Measurements from ENCODE around the gene PDE9A. TPM values are rescaled to one million over a fixed set of nuclear protein-coding genes. Genes with fewer than 3 reads are reported as not detected.

Gene PDE9A
- total RNA-seq, 1 experiment from 2014 or later: not detected

DNA sequence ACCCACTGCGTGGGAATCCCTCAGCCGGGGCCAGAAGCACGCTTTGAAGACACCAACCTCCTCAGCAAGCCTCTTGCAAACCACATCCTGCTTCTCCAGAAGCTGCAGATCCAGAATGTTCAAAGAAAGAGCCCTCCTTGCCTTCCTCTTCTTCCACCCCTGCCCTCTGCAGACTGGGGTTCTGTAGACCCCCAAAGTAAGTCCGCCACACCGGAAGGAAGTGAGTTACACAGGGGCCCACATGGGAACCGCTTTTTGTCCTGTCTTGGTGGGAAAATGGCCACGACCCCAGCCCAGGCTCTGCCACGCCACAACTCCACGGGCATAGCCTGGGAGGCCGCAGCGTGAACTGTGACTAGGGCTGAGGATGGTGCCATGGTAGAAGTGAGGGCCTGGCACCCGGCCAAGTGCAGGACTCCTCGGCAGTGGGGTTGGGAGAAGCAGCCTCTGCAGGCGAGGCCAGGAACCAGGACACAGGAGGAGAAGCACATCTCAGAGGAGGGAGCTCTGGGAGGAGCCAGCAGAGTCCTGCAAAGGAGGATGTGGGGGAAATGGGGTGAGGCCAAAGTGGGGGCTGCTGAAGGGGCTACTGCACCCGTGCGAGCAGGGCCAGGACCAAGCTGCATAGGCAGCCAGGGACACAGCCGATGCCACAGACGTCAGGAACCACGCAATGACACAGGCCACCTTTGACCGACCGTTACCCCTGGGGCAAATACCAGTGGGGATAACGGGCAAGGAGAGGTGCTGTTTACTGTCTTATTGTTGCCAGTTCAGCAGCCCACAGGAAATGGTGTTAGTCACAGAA is 30.9 kb downstream of the PDE9A start:
- DNase-seq (ENCODE audit: low spot score): peak; percentile 18

DNA sequence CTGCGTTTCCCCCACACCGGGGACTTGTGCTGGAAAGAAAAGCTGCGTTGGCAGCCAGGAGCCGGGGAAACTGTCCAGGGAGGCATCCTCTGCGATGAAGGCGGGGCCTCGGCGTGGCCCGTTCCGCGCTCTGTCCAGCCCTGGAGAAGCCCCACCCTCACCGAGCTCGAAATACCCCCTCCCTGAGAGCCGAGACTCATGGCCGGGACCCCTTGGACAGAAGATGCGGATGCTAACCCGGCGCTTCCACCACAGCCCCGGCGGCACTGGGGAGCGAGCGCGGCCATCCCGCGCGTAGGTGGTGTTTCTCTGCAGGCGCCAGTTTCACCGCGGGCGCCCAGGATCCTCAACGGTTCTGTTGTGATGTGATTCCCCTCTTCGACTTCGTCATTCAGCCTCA is 31.6 kb downstream of the PDE9A start:
- DNase-seq (ENCODE audit: low spot score): no peak

DNA sequence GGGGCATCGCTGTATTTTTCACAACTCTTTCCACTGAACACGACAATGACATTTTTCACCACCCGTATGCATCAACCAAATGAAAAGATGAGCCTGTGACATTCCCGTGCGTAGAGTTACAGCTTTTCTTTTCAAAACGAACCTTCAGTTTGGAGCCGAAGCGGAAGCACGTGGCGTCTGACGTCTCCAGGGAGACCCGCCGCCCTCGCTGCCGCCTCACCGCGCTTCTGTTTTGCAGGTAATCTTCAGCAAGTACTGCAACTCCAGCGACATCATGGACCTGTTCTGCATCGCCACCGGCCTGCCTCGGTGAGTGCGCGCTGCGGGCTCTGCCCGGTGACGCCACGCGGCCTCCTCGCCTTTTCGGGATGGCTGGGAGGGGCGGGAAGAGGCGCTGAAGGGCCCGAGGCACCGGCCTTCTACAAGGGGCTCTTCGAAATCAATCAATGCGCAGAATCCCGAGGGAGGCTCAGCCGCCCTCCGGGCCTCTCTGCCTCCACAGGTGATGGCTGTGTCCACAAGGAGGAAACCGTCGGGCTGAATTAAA is 32.6 kb downstream of the PDE9A start:
- DNase-seq (ENCODE audit: low spot score): no peak

DNA sequence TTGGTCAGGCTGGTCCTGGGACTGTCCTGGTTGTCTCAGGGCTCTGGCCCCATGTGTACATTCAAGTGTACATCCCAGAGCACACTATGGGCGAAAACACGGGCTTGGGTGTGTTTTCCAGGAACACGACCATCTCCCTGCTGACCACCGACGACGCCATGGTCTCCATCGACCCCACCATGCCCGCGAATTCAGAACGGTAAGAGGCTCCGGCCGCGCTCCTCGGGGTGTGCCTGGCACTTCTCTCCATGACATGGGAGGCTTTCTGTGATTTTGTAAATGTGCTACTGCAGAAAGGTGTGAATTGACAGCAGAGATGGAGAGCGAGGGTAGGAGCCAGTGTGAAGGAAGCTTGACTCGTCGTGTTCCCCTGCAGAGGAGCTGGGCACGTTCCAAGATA is 34.4 kb downstream of the PDE9A start:
- no peak for DNase-seq (ENCODE audit: low spot score)

DNA sequence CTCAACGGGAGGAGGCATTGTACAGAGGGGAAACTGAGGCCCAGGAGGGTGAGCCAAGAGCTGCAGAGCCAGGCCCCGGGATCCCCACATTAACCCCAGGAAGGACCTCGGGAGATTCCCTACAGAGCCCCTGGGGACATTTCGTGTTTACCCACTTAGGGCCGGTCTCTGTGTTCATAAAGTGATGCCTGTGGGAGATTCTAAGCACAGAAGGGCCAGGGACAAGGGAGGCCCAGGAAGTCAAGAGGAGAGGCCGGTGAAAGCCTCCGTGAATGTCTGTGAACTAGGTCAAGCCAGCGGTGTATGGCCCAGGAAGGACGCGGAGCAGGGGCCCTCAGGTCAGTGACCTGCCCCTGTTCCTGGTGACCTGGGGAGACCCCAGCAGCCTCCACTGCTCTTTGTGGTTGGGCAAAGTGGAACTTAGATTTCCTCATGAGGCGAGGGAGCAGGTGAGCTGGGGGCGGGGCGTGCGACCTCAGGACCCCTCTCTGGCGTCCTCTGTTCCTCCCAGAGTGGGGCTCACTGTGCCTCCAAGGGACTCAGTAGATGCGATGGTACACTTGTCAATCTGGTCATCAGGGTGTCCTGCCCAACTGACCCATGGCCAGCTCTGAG is 34.9 kb downstream of the PDE9A start:
- no peak for DNase-seq (ENCODE audit: low spot score)

DNA sequence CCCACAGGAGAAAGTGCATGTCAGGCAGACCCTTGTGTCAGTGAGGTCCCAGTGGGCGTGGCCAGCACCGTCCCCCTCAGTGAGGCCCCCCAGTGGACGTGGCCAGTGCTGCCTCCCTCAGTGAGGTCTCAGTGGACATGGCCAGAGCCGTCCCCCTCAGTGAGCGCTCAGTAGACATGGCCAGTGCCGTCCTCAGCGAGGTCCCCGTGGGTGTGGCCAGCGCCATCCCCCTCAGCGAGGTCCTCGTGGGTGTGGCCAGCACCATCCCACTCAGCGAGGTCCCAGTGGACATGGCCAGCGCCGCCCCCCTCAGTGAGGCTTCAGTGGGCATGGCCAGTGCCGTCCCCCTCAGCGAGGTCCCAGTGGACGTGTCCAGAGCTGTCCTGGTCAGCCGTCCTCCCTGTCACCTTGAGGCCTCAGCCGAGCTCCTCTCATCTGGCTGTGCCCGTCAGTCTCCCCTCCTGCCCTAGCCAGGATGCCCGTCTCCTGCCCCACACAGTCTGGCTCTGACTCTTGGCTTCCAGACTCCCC is 35.5 kb downstream of the PDE9A start:
- DNase-seq (ENCODE audit: low spot score): no peak

DNA sequence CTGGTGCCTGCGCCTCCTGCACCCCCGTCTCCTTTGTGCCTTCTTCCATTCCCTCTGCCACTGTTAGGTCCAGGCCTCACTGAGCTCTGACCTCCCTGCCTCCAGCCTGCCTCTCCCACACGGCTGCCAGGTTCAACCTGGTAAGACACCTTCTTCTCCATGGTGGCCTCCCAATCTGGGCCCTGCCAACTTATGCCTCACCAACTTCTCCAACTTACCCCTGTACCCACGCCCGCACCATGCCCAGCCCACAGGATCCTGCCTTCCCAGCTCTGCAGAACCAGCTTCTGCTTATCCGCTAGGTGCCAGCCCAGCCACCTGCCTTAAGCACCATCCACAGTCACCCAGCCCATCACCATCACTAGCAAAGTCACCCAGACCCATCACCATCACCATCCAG is 37.2 kb downstream of the PDE9A start:
- no peak for DNase-seq (ENCODE audit: low spot score)

DNA sequence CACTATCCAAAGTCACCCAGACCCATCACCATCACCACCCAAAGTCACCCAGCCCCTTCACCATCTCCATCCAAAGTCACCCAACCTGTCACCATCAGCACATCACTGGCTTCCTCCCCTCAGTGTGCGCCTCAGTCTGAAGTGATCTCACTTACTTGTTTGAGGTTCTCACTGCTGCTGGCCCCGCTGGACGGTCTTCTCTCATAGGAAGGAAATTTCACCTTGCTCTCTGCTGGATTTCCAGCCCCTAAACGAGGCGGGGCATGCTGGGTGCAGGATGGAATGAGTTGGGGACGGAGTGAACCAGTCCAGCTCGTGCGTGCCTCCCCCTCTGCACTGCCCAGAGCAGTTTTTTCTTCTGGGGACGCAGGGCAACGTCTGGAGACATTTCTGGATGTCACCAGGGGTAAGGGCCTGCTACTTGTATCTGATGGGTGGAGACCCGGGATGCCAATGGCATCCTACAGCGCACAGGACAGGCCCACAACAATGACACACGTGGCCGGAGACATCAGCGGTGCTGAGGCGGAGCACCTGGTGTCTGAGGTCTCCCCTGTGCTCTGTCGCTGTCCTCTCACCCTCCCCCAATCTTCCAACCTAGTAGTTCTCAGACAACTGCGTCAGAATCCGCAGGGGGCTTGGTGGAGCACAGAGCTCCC is 38.6 kb downstream of the PDE9A start:
- DNase-seq (ENCODE audit: low spot score): no peak

DNA sequence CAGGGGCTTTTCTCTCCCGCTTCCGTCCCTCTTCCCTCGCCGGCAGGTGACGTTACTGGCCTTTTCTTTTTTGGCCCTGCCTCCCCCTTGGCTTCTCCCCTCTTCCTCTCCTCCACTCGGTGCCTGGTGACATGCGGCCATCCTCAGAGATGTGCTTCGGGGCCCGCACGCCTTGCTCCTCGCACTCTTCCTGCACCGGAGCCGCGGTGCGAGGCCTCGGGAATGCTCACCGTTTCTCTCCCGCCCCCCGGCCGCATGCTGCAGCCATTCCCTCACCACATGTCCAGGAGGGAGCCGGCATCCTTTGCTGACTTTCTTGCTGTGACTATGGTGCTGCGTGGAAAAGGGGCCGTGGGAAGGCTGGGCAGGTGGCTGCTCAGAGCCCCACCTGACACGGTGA is 39.3 kb downstream of the PDE9A start:
- DNase-seq (ENCODE audit: low spot score): no peak

DNA sequence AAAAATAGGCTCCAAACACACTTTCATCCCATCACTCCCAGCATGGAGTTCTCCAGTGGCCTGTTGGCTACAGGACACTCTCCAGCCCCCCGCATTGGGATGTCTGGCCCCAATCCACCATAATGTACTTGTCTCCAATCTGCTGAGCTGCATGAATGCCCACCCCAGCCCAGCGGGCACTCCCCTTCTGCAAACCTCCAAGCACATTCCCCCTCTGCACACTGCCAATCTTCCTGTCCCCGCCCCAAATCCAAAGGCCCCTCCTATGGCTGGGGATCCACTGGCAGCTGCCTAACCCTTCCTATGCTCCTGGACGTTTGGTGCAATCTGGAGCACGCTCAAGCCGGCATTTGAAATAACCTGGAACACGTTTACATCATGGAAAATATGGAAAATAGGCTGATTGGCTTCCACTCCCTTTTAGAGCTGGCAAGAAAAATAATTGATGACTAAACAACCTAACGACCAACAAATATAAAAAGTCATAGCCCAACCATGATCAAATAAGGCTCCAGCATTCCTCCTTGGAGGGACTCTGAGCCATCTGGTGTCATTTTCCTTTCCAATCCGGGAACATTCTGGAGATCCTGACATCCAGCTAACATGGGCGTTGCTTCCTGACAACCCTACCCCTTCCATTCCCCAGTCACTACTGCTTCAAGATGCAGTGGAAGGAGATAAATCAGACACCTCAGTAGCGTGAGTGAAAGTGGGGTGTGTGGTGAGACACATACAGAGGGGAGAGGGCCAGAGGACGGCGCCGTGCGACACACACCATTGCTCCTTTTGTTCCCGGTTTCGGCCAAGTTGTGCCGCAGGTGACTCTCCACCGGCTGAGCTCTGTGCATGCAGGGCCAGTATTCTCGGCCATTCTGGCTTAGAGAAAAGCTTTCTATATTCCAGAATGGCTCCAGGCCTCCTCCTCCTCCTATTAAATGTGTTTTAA is 41.6 kb downstream of the PDE9A start:
- DNase-seq (ENCODE audit: low spot score): no peak

DNA sequence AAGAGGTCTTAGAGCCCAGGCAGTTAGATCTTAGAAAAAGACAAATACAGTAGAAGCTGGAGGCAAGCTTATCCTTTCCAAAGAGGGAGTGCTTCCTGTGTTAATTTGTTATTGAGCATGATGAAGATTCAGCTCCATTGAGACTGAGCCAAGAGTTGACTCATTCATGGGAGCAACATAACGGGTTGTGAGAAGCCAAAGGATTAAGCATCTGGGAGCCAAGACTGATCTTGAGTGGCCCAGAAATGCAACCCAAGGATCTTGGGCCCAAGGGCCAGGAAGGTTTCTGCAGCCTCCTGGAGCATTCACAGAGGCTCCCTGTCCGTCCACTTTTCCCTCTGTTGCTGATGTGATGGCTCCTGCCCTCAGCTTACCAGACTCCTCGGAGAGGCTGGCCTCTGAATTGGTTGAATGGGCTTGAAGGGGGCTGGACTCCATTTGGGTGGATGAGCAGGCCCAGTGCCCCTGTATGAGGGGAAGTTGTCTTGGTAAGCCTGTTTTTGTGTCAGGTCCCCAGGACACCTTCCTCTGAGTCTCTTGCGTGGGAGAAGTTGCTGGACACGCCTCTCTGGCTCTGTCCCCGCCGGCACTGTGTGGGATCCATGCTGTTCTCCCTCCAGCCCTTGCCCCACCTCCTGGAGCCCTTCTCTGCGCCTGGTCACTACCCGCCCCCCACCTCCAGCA is 42.4 kb downstream of the PDE9A start:
- DNase-seq (ENCODE audit: low spot score): peak; percentile 55

DNA sequence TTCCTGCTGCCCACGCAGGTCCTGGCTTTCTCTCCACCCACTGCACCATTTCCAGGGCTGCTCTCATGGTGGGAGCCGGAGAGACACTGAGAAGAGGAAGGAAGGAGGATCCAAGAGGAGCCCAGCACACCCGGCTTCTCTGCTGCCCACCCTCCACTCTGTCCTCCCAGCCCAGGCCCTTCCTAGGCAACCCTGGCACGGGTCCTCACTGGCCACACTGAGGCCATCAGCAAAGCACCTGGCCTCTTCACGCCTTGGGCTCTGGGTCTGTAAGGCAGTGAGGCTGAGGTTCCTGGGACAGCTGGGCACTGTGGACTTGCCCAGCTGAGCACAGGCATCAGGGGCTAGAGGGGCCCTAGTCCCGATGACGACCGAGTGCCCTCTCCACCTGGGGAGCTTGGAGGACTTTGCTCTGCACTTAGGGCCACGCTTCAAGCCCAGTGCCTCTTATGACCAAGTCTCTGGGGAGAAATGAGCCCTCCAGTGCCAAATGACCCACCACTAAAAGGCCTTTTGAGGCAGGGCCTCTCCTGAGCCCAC is 43.1 kb downstream of the PDE9A start:
- no peak for DNase-seq (ENCODE audit: low spot score)

DNA sequence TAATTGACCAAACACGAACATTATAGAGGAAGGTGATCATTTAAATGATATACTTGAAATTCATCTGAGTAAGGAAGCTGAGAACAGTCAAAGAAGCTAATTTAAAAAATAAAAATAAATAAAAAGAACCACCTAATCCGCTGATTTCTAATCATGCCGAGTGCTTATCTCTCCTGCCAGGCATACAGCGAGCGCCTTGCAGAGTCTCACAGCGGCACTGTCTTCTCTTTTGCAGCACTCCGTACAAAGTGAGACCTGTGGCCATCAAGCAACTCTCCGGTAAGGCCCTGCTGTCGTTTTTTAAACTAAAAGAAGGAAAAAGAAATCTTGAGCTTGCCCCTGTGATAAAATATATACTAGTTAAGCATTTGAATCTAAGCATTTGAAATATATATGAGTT is 45.3 kb downstream of the PDE9A start:
- no peak for DNase-seq (ENCODE audit: low spot score)

DNA sequence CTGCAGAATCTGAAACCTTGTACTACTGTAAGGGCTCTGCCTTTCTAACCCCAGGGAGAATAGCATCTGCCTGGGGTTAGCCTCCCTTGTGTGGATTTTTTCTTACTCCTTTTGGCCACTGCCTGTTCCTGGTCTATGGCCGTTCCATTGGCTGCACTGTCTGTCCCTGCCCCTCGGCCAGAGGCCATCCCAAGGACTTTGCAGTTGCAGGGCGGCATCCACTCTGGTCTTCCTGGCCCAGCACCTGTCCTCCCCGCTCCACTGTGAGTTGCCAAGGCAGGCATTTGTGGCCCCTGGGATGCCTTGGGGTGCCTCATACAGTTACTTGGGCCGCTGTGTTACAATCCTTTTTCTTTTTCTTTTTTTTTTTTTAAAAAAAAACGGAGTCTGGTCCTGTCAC is 45.8 kb downstream of the PDE9A start:
- no peak for DNase-seq (ENCODE audit: low spot score)

DNA sequence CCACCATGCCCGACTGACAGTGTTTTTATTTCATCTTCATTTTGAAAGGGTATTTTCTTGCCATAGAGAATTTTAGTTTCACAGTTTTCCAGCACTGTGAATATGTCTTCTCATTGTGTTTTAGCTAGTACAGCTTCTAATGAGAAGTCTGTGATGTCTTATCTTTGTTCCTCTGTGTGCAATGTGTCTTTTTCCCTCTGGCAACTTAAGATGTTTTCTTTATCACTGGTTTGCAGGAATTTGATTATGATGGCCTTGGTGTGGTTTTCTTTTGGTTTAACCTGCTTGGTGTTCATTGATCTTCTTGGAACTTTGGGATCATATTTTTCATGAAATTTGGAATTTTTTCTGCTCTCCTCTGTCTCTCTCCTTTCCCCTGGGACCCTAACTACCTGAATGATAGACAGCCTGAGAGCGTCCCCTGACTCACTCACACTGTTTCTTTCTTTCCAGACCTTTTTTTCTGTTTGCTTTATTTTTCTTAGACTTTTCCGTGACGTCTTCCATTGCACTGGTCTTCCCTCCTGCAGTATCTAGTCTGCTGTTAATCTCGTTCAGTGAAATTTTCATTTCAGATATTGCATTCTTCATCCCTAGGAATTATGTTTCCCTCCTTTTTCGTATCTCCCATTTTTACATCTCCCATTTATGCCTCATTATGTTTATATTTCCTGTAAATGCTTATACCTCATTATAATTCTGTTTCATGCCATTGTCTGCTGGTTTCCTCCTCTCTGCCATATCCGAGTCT is 48.5 kb downstream of the PDE9A start:
- no peak for DNase-seq (ENCODE audit: low spot score)

DNA sequence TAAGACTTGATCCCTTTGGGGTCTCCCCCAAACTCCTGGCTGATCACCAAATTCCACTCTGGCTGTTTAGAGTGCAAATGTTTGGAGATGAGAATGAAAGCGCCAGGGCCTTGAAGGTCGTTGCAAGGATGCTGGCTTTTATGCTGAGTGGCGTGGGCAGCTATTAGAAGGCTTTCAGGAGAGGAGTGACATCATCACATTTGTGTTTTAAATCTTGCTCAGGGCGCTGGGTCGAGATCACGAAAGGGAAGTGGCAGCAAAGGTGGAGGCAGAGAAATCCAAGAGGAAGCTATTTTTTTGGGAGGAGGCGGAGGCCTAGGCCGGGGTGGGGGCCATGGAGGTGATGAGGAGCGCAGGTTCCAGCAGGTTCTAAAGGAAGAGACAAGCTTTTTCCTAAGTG is 49.3 kb downstream of the PDE9A start:
- no peak for DNase-seq (ENCODE audit: low spot score)

DNA sequence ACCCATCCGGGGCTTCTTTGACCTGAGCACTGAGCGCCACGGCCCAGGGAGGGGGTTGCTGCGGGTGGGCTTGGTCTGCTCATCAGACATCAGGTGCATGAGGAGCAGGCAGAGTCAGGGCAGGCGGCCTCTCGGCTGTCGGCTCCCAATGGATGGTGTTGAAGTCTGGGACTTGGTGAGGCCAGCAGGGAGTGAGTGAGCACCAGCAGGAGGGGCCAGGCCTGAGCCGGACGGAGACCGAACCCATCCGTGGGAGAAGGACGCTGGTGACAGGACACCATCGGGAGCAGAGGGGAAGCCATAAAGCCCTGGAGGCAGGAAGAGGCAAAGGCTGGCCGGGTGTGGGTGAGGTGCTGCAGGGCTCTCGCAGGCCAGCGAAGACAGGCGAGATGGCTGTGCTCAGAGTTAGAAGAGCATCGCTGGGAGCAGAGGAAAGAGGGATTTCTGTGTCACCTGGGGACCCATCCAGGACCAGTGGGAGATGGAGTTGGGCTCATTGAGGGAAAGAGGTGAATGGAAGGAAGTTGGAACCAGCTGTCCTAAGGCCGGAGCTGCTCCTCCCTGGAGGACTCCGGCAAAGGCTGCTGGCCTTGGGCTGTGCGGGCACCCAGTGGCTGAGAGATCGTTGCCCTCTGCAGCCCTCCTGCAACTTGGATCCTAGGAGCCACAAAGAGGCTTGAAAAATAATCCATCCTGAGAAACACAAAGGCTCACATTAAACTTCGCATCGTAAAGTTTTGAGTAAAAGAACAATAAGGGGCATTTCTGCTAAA is 49.9 kb downstream of the PDE9A start:
- DNase-seq (ENCODE audit: low spot score): no peak

DNA sequence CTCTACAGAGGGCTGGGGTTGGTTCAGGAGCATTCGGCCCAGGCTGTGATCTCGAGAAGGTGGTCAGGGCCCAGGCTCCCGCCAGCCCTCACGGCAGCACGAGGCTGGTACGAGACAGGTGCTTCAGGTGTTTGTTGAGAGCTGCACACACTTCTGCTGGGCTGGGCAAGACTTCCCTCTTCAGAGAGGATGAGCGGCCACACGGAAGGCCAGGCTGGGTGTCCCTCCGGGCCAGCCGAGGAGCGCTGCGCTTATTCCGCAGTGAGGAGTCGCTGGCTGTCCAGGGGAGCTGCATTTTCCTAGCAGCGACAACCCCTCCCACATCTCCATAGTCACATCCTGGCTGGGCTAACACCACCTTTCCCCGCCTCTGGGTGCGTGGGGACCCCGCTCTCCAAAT is 50.5 kb downstream of the PDE9A start:
- no peak for DNase-seq (ENCODE audit: low spot score)

DNA sequence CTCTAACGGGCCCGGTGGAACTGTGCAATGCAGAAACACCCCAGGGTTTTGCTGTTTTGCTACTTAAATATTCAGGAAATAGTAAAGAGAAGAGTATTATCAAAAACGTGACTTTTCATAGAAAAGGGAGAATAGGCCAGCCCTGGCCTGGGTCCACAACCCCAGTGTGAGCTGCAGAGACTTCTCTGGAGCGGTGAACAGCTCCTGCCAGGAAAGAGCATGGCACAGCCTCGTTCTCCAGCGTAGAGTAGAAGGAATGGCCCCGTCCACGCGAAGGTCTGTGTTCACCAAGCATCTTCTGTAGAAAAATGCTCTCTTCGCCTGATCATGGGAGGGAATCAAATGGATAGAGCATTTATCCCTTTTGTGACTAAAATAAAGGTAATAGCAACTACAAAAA is 51.4 kb downstream of the PDE9A start:
- DNase-seq (ENCODE audit: low spot score): no peak
